Bronchial epithelial cell (primary cell): ENCODE results near the gene MAST4. TPM values are rescaled to one million over a fixed set of nuclear protein-coding genes. Genes with fewer than 3 reads are reported as not detected.

Experiments
- DNase-seq: peaks from one replicate; pipeline ENCODE4 v3.0.0-alpha.2; 2010; ENCODE audit warnings: low read depth
- FAIRE-seq: peaks from 2 replicates; lab custom pipeline; 2011; peaks lifted over from hg19 to GRCh38; lab: Jason Lieb, UNC
- H3K27me3 ChIP-seq: 2 replicates; pipeline ENCODE4 v1.5.1; 2011; ENCODE audit warnings: low read length; ENCODE audit not compliant: control insufficient read depth, insufficient read depth
- H3K36me3 ChIP-seq: 2 replicates; pipeline ENCODE4 v1.5.1; 2011; ENCODE audit warnings: low read length; ENCODE audit not compliant: control insufficient read depth, insufficient read depth
- H3K4me3 ChIP-seq: 2 replicates; pipeline ENCODE4 v1.5.1; 2011; ENCODE audit warnings: mild to moderate bottlenecking, low read depth, low read length, control low read depth
- total RNA-seq: library from RNA; depleted of rRNA; stranded (reverse); fragments of >200 nt; gene quantifications from 2 replicates; pipeline ENCODE4 v1.2.1, GENCODE V29; 2014
- TF ChIP-seq, protein P1 (sequence below): IDR thresholded peaks from 2 replicates; pipeline ENCODE4 v1.5.1; 2011; ENCODE audit warnings: mild to moderate bottlenecking, moderate library complexity, low read length, control low read depth, inconsistent platforms; ENCODE audit not compliant: insufficient read depth, severe bottlenecking

Gene MAST4
- total RNA-seq, 1 donor from 2014 or later = 10.3 TPM

DNA sequence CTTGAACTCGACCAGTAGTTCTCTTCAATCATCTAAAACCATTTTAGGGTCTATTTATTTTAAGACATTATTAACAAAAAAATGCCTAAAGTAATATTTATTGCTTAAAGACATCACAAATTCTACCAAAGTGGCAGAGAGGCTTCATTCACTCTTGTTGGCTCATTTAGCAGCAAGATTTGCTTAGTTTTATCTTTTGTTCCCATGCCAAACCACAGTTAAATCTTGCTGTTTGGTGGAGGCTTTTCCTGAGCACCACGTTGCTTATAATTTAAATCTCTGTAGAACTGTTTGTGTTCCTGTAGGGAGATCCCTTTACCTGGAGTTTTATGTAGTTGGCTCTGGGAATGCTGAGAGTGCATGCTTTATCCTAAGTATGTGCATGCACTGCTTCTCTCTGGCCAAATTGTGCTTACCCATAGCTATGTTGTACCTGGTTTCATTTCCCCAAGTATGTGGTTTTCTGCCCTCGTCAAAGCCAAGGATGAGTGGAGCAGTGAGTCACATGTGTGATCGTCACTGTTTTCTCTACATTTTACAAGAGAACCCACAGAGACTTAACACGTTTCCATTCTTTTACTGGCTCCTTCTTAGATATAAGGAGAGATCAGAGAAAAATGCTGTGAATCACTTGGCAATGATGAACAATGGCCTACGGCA, 42.1 kb upstream of the MAST4 start:
- FAIRE-seq (peak; percentile 89), DNase-seq (peak; percentile 99)
- H3K4me3 ChIP-seq = no peak overlapping the region
- no peaks in the 10 kb centered on the region for H3K27me3 ChIP-seq
- TF ChIP-seq, protein P1, sequence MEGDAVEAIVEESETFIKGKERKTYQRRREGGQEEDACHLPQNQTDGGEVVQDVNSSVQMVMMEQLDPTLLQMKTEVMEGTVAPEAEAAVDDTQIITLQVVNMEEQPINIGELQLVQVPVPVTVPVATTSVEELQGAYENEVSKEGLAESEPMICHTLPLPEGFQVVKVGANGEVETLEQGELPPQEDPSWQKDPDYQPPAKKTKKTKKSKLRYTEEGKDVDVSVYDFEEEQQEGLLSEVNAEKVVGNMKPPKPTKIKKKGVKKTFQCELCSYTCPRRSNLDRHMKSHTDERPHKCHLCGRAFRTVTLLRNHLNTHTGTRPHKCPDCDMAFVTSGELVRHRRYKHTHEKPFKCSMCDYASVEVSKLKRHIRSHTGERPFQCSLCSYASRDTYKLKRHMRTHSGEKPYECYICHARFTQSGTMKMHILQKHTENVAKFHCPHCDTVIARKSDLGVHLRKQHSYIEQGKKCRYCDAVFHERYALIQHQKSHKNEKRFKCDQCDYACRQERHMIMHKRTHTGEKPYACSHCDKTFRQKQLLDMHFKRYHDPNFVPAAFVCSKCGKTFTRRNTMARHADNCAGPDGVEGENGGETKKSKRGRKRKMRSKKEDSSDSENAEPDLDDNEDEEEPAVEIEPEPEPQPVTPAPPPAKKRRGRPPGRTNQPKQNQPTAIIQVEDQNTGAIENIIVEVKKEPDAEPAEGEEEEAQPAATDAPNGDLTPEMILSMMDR = no peak
- no peaks in the 10 kb centered on the region for H3K36me3 ChIP-seq

GRCh38 chr5:66554884-66555283, 41.3 kb upstream of the MAST4 start:
- H3K27me3 ChIP-seq = no peaks in the 10 kb centered on the region
- H3K36me3 ChIP-seq = no peaks in the 10 kb centered on the region
- FAIRE-seq (no peak), DNase-seq (no peak)
- H3K4me3 ChIP-seq = no peak overlapping the region
- TF ChIP-seq, protein P1 = no peak

DNA sequence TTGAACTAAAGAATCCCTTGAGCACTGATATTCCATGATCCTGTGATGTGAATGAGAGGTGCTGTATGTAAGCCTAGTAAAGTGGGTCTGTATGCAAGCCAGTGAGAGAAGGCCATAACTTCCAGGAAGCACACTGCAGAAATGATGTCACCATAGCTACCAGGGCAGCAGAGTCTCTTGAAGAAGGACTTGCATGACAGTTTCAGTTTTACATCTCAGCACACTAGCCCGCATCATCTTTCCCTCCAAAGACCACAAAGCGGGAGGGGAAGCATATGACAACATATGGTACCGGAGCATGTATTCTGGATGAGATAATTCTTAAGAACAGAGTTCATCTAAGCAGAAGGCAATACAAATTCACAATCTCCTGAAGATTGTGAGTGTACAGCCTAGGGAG, 37.6 kb upstream of the MAST4 start:
- no peak for FAIRE-seq
- TF ChIP-seq, protein P1 = no peak
- H3K36me3 ChIP-seq = no peaks in the 10 kb centered on the region
- H3K4me3 ChIP-seq = no peak overlapping the region
- no peak for DNase-seq
- H3K27me3 ChIP-seq = no peaks in the 10 kb centered on the region

DNA sequence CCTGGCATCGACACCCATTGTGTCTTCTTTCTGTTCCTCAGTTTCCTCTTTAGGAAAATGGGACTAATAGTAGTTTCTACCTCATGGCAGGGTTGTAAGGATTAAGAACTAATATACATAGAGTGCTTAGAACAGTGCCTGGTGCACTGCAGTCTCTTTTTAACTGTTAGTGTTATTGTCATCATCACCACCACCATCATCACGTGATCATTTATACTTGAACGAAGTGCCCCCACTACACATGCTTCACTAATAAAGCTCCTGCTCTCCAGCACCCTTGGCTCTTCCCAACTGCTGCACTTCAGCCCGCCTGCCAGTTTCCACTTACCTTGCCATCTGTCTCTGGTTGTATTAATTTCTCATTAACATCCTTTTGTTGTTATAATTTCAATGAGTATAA, 35.8 kb upstream of the MAST4 start:
- H3K36me3 ChIP-seq = no peaks in the 10 kb centered on the region
- FAIRE-seq (no peak), DNase-seq (no peak)
- H3K27me3 ChIP-seq = no peaks in the 10 kb centered on the region
- TF ChIP-seq, protein P1 = no peak
- H3K4me3 ChIP-seq = no peak overlapping the region

DNA sequence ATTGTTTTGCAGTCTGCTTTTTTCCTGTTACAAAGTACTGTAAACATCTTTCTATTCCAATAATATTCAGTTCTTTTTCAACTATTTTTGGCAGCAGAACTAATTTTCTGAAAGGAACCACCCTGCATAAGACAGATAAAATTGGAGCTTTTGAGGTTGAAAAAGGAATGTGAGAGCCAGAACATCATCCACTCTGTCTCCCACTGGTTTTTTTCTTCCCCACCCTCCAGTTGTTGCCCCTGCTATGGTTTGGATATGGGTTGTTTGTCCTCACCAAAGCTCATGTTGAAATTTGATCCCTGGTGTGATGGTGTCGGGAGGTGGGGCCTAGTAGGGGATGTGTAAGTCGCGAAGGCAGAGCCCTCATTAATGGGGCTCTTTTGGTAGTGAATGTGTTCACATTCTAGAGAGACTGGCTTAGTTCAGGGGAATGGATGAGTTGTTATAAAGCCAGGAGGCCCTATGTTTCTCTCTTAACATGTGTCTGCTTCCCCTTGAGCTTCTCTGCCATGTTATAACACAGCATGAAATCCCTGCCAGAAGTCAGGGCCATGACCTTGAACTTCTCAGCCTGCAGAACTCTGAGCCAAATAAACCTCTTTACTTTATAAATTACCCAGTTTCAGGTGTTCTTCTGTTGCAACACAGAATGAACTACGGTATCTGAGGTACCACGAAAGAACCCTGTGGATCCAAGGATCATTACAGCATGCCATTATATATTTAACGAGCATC, 34.8 kb upstream of the MAST4 start:
- Histone ChIP-seq H3K36me3 (no peaks in the 10 kb centered on the region), H3K4me3 (no peak overlapping the region), H3K27me3 (no peaks in the 10 kb centered on the region)
- TF ChIP-seq, protein P1 = no peak
- DNase-seq (no peak), FAIRE-seq (no peak)

GRCh38 chr5:66565878-66566277, 30.3 kb upstream of the MAST4 start:
- TF ChIP-seq, protein P1 = no peak
- no peak for FAIRE-seq
- peak; percentile 65 for DNase-seq
- Histone ChIP-seq H3K27me3 (no peaks in the 10 kb centered on the region), H3K36me3 (no peaks in the 10 kb centered on the region), H3K4me3 (no peak overlapping the region)
